NCI-H526 (cell line): Measurements from ENCODE around the gene PRUNE1.

Experiments
- DNase-seq, 2 experiments: peaks; one replicate each; lab custom pipeline; 2025; lab: John Stamatoyannopoulos, UW

The PRUNE1 gene

DNA sequence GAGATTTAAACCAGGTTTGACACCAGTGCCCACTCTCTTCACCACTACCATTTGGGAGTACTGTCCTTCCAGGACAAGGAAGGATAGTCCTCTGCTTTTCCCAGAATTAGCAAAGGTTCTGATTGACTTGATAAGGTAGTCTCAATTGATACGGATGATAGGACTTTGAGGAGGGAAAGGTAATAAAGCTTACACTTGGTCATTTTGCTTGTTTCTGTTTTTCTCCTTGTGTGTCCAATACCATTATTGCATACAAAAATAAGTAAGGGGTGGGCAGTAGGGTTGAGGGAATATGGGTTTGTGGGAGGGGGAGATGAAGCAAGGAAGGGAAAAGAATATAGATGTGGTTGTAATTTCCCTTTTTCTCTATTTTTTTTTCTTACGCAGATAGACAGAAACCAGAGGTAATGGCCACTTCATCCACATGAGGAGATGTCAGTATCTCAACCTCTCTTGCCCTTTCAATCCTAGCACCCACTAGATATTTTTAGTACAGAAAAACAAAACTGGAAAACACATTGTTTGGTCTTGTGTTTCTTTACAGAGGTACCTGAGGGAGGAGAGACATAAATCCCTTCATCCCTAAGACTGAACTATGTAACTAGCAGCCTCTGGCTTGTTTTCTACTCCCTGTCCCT lies 41.9 kb downstream of the PRUNE1 start:
- DNase-seq = no peak

DNA sequence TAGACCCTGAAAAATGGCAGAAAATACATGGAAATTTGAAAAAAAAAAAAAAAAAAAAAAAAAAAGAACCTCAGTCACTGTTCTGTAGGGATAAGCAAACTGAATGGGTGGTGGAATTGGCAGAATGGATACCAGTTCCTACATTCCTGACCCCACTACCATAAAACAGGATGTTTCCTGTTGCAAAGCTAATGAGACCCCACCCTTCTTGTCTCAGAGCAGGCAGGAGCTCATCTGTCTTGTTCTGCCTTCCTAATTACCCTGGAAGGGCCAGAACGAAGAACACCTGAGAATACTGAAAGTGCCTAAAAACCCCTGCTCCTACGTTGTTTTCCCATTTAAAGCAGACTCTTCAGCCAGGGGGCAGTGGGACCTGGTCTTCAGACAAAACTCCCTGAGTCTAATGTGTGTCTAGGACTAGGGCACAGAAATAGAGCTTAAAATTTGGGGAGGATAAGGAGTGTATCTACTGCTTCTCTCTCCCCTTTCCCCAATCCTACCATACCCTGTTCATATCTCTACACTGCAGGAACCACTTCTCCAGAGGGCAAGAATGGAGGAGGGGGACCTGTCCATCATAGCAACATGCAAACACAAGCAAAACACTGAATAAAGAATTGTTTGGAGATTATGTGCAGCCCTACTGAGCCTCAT lies 43.2 kb downstream of the PRUNE1 start:
- peak in 1 of 2 experiments; percentile 31 for DNase-seq

DNA sequence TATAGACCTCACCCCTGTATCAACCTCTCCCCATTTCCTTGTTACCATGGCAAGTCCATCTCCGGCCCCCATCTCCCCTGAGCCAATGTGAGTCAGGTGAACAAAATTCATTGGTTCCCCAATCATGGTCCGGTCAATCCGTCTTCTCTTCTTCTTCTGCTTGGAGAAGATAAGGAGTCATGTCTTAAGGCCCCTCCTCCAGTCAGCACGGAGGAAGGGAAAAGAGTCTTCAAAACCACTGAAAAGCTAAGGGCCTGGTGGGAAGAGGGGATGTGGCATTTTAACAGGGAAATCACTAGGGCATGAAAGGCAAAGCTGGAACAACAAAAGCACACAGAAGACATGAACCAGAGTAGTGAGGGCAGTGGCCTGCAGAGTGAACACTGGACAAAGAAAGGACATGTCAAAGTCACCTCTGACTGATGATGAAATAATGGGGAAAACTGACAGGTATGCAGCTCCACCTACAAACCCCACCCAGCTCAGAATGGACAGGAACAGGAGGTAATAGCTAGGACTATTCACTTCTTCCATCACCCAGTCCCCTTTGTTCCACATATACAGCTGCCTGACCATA lies 46.8 kb downstream of the PRUNE1 start:
- no peak for DNase-seq

GRCh38 chr1:151055581-151055980 lies 47.3 kb downstream of the PRUNE1 start:
- DNase-seq = no peak

- DNase-seq = no peak
Observed at GRCh38 chr1:151056149-151056548, 47.9 kb downstream of the PRUNE1 start.

DNA sequence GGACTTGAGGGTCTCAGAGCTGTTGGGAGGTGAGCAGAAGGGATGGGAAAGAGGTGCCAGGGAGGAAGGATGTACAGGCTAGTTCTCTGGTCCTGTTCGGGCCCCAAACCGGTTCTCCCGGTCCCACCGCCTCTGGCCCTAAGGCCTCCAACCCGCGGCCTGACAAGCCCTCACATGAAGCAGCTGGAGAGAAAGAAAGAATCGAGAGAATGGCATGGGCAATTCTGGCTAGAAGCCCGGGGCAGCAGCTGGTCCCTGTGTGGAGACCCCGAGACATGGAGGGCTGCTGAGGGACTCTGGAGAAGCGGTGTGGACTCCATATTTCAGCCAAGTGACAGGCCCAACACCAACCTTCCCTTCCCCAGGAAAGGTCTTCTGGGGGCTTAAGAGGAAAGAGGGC lies 50.4 kb downstream of the PRUNE1 start:
- peak; percentile 86 to 97 for DNase-seq

GRCh38 chr1:151059109-151060006 lies 51.1 kb downstream of the PRUNE1 start, which contains the start of gene CDC42SE1:
Gene CDC42SE1 (minus strand): TSS chr1:151059622. CDS start chr1:151055730, 3,892 bp downstream.
- peak; percentile 96 to 99 for DNase-seq

- peak; percentile 95 to 96 for DNase-seq
Observed at GRCh38 chr1:151060007-151060656, 51.9 kb downstream of the PRUNE1 start, which contains the start of gene MLLT11. Gene MLLT11 (plus strand): TSS chr1:151060397. CDS start chr1:151067225, 6,828 bp downstream.

GRCh38 chr1:151060657-151061421 lies 52.6 kb downstream of the PRUNE1 start:
- DNase-seq = peak; percentile 76 to 77

DNA sequence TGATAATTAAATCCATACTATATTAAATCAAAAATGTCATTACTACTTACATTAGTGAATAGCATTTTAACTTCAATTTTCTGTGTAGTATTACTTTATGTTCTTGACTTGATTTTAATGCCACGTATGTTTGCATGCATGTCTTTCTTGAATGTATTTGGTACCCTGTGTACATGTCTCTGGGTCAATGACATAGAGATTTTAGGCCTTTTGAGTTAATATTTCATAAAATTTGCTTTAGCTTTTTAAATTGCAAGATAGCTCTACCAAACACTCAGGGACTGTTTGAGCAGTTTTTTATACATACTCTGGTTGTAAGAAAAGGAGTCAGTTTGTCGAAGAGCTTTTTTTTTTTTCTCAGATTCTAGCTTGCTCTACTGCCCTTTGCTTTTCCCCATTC lies 53.5 kb downstream of the PRUNE1 start:
- no peak for DNase-seq

GRCh38 chr1:151062741-151063371 lies 54.6 kb downstream of the PRUNE1 start:
- no peak for DNase-seq

DNA sequence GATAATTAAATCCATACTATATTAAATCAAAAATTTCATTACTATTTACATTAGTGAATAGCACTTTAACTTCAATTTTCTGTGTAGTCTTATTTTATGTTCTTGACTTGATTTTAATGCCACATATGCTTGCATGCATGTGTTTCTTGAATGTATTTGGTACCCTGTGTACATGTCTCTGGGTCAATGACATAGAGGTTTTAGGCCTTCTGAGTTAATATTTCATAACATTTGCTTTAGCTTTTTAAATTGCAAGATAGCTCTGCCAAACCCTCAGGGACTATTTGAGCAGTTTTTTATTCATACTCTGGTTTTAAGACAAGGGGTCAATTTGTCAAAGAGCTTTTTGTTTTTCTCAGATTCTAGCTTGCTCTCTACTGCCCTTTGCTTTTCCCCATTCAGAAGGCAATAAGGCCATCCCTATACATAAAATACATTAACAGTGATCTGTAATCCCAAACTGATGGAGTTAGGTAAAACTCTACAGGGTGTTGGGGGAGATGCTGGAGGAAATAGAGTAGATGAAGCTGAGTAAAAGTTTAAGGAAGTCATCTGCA lies 56.9 kb downstream of the PRUNE1 start:
- DNase-seq = no peak

DNA sequence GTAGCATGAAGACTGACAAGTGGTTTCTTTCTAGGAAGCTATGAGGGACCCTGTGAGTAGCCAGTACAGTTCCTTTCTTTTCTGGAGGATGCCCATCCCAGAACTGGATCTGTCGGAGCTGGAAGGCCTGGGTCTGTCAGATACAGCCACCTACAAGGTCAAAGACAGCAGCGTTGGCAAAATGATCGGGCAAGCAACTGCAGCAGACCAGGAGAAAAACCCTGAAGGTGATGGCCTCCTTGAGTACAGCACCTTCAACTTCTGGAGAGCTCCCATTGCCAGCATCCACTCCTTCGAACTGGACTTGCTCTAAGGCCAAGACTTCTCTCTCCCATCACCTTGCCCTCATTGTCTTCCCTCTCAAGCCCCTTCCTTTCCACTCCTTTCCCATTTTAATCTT lies 58.9 kb downstream of the PRUNE1 start:
- DNase-seq = no peak

DNA sequence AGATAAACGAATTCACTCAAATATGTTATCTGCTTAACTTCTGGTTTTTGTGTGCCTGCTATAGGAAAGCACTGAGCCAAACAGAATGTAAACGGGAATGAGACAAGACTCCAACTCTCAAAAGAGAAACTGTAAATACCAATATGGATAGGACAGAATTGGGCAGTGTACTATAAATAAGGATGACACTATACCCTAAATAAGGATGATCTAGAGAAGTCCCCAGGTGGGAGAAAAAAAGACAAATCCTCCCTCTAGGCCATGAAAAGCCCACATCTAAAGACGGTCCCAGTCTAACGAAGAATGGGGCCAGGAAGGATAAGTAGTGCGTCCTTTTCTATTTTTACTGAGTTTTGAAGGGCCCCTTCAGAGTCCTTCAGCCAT lies 60.8 kb downstream of the PRUNE1 start:
- DNase-seq = no peak

DNA sequence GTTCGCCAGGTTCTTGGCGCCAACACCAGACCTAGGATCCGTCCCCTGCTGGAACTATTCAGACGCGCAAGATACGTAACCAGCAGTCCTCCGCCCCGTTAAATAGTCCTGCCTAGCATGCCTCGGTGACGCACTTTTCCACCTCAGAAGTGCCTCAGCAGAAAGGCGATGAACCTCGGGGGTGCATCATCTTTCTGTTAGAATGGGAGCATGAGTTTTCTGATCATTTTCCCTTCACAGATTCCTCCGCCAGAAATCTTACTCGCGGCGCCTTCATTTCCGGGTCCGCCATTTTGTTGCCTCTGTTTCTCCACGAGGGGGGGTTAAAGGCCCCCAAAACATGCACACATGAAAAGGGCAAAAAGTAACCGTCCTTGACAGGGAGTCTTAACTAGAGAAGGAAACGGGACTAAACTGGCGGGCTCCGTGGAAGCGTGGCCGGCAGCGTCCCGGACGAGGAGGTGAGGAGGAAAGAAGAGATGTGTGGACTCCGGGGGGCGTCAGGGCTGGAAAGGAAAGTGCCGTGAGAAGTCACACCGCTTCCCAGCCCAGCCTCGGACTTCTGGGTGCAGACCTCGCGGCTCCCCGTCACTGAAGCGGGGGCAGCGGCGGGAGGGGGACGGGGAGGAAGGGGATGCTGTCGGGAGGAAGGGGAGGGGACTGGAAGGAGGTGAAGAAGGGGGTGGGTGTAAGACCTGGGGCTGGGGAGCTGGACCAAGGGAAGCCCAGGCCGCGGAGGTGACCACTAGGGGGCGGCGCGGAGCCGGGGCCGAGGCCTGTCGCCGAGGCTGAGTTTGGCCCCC lies 62.4 kb downstream of the PRUNE1 start, which contains the start of gene GABPB2:
Gene GABPB2, plus strand, starts transcription at position 288 of the 803 bp plus-strand sequence. CDS start 17,429 bp downstream, outside the sequence.
- peak; percentile 96 to 99 for DNase-seq

- DNase-seq = peak in 1 of 2 experiments; percentile 48
Observed at GRCh38 chr1:151072224-151072623, 64.0 kb downstream of the PRUNE1 start.
